Renal cortex interstitium (tissue), 15 donors: ENCODE measurements around the gene COL4A4. TPM values are rescaled to one million over a fixed set of nuclear protein-coding genes. Genes with fewer than 3 reads are reported as not detected.

Experiments used
- DNase-seq, 11 donors: peaks; one replicate each; pipeline ENCODE4 v3.0.0-alpha.2; 2013; ENCODE audit warnings: low read depth in 9 of 11, low spot score in 4 of 11; ENCODE audit errors: extremely low read depth in 1 of 11
- long read RNA-seq, 16 experiments: transcript quantifications; one replicate each; lab custom pipeline, GENCODE V29; 2026
- polyA plus RNA-seq, 3 donors: library from polyadenylated mRNA; unstranded; fragments of 120-200 nt; gene quantifications; one replicate each; pipeline ENCODE4 v1.2.1, GENCODE V29; 2013; ENCODE audit not compliant: insufficient read length in 3 of 3

Gene COL4A4
- 10 to 100 TPM; 41.4 to 56.0 (median 48.3) TPM for polyA plus RNA-seq
- long read RNA-seq, donor 1, result 0 reads
- long read RNA-seq, donor 2, result 0 reads
- long read RNA-seq, donor 3, result 0 reads
- long read RNA-seq, donor 4, partial matches to known transcripts, result 7 of 7 reads
- long read RNA-seq, donor 4, other reads (novel, unspliced or antisense), result 0 of 7 reads
- long read RNA-seq, donor 5, result 0 reads
- long read RNA-seq, donor 6, partial matches to known transcripts, result 5 of 6 reads
- long read RNA-seq, donor 6, other reads (novel, unspliced or antisense), result 0 of 6 reads
- long read RNA-seq, donor 7, partial matches to known transcripts, result 10 of 10 reads
- long read RNA-seq, donor 7, other reads (novel, unspliced or antisense), result 0 of 10 reads
- long read RNA-seq, donor 8, result 0 reads
- long read RNA-seq, donor 9, result 0 reads
- long read RNA-seq, donor 10, partial matches to known transcripts, result 46 of 46 reads
- long read RNA-seq, donor 10, other reads (novel, unspliced or antisense), result 0 of 46 reads
- long read RNA-seq, donor 11, result 0 reads
- long read RNA-seq, donor 12, result 0 reads
- long read RNA-seq, donor 13, result 0 reads
- long read RNA-seq, donor 14, partial matches to known transcripts, result 32 of 32 reads
- long read RNA-seq, donor 14, other reads (novel, unspliced or antisense), result 0 of 32 reads
- long read RNA-seq, donor 15, partial matches to known transcripts, result 0 of 1 reads
- long read RNA-seq, donor 15, other reads (novel, unspliced or antisense), result 0 of 1 reads
- long read RNA-seq, donor 16, partial matches to known transcripts, result 99 of 99 reads
- long read RNA-seq, donor 16, other reads (novel, unspliced or antisense), result 0 of 99 reads

DNA sequence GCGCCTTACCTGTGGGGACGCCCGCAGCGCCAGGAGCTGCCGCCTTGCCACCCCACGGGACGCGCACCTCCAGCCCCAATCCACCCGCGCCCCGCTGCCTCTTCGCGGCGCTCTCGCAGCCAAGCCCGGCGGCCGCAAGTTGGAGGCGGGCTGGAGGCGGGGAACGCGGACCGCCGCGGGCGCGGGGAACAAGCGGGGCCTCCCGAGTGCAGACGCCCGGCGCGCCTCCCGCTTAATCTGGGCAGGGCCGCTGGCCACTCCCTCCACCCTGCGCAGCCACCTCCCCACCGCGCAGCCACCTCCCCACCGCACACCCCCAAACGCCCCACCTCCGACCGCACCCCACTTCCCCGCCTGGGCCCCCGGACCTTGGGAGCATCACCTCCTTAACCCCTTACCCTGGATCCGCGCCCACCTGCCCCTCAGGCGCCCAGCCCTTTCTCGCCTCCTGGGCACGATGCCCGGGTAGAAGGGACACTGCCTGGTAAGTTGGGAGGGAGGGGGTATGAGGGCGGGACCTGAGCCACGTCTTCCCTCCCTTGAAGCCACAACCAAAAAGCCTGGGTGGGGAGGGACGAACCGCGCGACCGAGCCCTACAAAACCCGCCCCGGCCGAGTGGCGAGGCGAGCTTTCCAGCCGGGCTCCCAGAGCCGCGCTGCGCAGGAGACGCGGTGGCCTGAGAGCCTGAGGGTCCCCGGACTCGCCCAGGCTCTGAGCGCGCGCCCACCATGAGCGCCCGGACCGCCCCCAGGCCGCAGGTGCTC lies at the start of gene COL4A4, which contains the start of gene COL4A3:
Gene COL4A4, minus strand, starts transcription at position 208 of the 765 bp plus-strand sequence. CDS start 16,722 bp downstream, outside the sequence.
Gene COL4A3, plus strand, starts transcription at position 627 of the 765 bp plus-strand sequence. Its CDS starts 103 bp downstream, at position 730.
- peak in 1 of 11 donors; percentile 22 for DNase-seq

DNA sequence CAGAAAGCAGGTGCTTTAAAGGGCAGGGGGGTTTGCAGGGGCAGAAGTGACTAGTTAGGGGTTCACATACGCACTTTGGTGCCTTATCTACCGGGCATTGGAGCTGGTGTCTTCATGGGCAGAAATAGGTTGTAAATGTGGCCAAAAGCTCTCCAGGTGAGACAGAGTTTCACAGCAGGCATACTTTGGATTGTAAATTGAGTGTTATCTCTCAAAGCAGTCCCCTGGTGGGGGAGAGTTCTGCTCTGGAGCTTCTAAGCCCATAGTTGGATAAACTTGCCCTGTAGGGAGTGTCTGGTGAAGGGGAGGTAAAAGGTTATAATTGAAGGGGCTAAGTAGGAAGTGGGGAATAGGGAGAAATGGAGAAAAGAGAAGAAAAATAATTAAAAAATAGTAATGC lies 43.6 kb upstream of the COL4A4 start:
- no peak for DNase-seq

DNA sequence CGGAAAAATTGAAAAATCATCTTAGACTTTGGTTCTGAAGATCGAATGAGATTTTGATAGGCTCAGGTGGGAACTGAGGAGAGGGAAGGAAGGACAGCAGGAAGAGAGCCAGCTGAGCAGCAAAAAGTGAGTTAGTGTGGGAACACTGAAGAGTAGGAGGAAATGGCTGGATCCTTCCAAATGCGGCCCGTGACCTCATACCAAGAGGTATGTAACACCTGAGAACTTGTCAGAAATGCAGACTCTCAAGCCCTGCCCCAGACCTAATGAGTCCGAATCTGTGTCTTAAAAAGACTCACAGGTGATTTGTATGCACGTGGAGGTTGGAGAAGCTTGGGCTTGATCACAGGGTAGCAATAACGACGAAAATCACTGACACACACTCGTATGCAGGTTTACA lies 42.4 kb upstream of the COL4A4 start:
- no peak for DNase-seq

DNA sequence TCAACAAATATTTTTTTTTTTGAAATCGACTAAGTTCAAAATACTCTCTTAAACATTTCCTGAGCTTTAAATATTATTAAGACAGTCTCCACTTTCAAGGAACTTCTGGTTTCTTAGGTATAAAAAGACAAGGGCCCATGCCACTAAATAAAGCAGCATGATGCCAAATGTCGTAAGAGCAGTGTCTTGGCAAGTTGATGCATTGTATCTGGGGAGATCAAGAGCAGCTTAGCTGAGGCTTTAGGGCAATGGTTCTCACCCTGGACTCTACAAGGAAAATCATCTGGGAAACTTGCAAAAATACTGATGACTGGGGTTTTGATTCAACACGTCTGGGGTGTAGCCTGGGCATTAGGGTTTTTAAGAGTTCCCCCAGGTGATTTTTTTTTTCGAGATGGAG lies 41.7 kb upstream of the COL4A4 start:
- DNase-seq, result no peak

DNA sequence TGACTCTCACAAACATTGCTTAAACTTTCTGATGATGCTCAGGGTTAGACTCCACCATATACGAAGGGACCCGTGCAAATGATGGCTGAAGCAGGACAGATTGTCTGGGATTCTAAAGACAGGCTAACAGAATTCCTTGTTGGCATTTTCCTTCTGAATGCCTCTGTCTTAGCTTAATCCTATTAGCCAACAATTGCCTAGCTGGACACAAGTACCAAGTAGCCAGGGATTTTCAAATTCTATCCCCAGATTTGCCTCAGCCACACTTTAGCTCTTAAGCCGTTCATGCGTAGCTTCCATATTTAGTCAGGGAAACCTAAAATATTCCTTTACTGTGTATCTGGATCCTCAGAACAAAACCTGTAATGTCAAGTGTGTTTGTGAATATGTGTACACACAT lies 40.4 kb upstream of the COL4A4 start:
- DNase-seq, result no peak

DNA sequence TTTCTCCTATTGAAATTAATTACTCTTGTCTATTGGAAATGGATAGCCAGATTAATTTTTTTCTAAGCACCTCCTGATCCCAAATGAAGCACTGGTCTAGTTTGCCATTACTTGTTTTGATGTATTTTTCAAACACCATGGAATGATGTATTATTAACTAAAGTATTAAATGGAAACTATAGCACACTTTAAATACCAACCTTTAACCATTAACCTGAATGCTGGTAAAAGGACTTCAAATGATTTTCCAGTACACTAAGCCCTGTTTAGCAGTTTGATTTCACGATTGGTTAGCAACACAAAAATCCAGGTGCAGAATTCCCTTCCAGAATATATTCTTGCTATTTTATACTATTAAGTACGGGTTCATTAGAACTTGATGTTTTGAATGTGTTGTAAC lies 37.8 kb upstream of the COL4A4 start:
- peak in 1 of 11 donors; percentile 44 for DNase-seq

DNA sequence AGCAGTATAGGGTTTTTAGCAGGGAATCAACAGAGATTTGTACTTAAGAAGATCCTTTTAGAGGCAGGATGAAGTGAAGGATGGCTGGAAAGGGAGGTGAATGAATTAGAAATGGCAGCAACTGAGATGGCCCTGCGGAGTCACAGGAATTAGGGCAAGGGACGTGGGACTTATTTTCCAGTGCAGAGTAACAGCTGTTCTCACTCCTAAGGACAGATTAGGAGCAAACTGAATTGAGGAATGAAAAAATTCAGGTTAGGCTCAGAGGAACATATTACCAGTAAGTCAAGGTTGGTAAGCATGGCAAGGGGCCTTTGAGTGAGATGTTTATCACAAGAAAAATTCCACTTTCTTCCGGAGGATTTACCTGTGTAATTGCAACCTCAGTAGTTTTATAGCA lies 34.9 kb upstream of the COL4A4 start:
- DNase-seq, result no peak

DNA sequence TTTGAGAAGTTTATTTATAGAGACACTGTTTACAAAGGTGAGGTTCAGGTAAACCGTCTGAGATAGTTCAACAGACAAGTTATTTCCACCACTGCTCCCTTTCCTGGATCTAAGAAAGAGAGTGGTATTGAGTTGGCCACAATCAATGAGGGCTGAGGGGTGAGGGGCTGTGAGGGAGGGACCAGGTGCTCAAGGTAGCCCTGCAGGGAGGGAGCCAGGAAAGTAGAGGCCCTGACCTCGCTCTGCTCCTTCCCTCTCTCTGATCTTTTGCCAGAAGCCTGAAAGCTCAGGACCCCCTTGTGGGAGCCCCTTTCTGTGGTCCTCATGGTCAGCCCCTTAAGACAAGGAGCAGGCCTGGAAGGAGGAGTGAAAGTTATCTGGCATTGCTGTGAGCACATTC lies 30.2 kb upstream of the COL4A4 start:
- DNase-seq, result no peak

DNA sequence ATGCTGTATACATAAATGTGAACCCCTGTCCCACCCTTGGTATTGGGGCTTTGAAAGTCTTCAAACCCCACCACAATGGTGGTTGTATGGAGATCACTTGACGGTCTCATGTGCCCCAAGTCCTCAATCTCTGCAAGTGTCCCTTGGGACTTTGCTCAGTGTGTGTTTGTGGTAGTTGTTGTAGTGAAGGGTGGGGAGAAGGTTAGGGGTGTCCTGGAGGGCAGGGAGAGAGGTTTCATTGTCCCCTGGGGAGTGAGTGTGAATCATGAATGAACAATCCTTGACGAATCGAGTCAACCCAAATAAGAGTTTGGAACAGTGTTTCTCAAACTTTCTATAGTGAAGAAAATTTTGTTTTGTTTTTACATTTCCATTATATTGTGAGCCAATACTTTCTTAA lies 28.5 kb upstream of the COL4A4 start:
- no peak for DNase-seq

DNA sequence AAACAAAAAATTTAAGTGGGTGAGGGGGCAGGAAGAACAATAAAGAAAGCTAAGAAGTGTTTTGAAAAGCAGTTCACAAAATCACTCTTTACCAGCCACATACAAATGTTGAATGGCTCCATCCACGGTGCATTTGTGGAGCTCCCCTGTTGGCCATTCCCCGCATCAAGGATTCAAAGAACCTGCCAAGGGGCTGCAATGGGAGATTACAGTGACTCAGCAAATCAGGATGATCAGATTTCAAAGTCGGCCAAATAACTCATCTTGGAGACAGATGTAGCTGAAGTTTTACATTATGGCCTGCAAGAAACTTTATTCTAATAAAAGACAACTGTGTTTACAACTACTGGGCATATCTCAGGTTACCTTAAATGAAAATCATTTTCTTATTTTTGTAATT lies 27.4 kb upstream of the COL4A4 start:
- no peak for DNase-seq

DNA sequence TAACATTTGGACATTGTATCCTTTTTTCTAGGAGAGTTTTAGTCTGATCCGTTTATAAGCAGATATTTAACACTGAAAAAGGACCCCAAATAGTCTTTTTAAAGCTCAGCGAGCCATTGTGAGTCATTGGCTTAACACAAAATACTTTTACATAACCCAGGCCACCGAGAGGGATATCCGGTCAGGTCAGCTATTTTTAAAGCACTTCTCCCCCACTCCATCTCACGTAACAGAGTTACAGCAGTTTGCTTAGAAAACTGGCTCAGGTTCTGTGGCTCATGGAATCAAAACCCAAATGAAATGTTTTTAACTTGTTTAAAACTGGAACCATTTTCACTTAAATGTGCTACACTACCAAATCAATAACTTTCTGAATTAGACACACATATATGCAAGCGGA lies 24.3 kb upstream of the COL4A4 start:
- no peak for DNase-seq

DNA sequence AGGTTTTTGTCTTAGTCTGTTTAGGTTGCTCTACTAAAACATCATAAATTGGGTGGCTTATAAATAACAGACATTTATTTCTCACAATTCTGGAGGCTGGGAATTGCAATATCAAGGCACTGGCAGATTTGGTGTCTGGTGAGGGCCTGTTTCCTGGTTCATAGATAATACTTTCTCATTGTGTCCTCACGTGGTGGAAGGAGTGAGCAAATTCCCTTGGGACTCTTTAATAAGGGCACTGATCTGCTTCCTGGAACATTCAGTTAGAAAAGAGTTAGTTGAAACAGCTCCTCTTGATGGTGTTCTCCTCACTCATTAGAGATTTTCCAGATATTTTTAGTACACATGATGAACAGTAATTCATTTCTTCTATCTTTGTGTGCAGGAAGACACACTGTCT lies 22.7 kb upstream of the COL4A4 start:
- no peak for DNase-seq

DNA sequence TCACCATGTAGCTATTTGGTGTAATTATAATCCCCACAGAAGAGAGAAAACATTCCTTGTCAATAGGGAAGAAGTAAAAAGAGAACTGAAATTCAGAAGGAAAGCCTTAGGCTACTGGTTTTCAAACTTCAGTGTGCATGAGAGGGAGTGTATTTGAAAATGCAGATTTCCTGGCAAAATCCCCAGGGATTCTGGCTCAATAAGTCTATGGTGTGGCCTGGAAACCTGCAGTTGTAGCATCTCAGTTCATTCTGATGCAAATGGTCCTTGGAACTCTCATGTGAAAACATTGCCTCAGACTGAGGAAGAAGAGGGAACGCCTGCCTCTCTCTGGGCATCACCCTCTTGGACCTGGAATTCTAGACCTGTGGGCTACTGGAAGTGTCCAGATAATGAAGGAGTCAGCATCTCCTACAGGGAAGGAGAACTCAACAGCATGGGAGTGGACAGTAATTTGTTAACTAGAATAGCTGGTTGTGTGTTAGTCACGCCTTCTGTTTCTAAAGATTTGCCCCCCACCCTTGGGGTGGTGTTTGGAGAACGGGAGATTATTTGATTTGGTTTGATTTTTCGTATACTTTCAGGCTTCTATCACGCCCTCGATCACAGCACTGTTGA lies 21.7 kb upstream of the COL4A4 start:
- no peak for DNase-seq

DNA sequence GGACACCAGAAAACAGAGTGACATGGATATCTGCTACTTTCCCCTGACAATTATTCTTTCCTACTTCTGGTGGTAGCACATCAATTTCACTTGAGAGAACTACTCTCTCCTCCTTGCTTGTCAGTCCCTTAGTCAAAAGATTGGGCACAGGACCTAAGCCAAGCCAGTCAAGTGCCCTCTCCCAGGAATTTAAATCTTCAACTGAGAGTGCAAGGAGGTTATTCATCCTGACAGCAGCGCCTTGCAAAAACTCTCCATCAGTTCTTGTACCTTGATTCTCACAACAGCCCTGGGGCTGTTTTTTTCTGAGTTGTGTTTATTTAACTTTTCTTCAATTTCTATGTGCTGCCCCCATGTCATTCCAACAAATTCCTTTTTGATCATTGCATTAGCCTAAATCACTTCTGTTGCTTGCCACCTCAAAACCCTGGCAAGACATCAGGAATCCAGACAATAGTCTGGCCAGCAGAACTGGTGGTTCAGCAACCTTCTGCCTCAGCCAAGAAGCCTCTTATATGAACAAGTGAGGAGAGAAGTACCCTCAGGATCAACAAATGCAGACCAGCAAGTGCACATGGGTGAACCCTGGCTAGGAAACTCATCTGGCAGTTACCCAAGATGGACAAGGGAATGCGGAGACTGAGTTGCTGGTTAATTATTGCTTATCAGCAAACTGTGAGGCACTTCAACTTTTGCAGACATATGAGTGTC lies 19.8 kb upstream of the COL4A4 start:
- no peak for DNase-seq

DNA sequence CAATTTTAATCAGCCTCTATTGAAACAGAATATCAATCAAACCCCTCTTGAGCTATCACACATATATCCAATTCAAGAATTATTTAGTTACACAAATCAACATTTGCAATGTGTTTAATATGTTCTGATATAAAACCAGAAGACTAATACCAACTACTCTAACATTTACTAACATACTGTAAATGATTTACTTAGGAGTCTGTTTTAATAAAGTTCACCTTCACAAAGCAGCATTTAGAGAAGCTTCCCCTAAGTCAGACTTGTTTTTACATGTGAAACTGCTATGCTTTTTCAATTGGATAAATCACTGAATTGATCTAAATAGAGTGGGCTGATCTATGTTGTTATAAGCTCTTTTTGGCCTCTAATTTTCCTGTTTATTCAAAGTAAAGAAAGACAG lies 18.8 kb upstream of the COL4A4 start:
- DNase-seq, result no peak

DNA sequence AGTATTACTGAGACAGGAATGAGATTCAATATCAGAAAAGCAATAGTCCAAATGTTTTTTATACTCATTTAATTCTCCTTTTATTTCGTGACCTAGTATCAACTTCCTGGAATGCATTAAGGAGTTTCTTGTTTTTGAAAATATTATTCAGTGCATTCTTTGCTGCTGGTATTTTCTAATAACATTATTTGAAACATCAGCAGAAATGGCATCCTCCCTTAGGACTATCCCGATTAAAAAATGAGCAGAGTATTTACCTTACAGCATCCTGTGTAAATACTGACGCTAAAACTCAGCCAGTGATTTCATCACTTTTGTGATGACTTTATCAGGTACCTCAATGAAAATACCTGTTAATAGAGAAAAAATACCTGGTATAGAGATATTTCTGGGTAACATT lies 16.8 kb upstream of the COL4A4 start:
- no peak for DNase-seq

DNA sequence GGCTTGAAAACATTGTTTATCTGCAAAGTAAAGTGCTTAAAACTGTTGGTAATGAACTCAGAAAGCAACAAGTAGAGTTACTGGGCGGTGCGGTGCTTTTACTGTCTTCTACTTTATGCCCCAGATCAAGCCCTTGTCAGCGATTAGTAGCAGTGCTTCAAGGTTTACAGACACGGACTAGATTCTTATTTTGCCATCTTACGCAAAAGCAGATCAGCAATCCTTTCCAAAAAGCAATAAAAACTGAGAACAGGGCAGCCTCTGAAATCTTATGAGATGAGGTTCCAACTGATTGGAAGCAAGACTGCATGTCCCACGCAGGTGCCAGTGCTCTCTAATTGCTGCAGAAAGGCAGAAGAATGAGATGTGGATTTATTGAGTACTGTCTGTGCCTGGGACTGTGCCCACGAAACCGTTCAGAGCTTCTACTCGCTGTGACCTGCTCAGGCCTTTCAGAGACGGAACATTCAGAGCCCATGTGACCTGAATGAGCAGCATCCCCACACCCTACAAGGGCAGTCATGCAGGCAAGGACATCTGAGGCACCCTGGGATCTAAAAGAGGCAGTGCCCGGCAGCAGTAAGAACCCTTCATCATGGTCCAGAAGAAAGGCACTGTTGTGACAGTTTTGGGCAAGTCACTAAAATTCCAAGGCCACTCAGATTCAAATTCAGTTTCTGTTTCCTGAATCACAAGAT lies 16.1 kb upstream of the COL4A4 start:
- no peak for DNase-seq
